NCI-H1436 (cell line): Measurements from ENCODE around the gene AVPR2.

ENCODE experiments used
- DNase-seq: peaks from one replicate; lab custom pipeline; 2025; lab: John Stamatoyannopoulos, UW

The AVPR2 gene

DNA sequence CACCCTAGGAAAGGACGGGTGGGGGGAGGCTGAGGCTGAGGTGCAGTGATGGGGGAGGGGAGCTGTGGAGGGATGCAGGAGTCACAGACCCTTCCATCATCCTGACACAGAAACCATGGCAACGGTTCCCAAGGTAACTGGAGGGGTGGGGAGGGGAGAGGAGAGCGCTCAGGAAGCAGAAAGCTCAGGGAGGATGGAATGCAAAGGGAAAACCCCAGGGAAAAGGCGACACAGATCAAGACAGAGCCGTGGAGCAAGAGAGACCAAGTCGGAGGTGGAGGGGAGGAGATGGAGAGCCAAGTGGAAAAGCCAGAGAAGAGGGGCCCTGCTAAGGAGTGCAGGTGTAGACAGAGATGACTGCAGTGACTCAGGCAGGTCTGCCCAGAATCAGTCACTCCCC is 33.0 kb upstream of the AVPR2 start:
- DNase-seq, result no peak

DNA sequence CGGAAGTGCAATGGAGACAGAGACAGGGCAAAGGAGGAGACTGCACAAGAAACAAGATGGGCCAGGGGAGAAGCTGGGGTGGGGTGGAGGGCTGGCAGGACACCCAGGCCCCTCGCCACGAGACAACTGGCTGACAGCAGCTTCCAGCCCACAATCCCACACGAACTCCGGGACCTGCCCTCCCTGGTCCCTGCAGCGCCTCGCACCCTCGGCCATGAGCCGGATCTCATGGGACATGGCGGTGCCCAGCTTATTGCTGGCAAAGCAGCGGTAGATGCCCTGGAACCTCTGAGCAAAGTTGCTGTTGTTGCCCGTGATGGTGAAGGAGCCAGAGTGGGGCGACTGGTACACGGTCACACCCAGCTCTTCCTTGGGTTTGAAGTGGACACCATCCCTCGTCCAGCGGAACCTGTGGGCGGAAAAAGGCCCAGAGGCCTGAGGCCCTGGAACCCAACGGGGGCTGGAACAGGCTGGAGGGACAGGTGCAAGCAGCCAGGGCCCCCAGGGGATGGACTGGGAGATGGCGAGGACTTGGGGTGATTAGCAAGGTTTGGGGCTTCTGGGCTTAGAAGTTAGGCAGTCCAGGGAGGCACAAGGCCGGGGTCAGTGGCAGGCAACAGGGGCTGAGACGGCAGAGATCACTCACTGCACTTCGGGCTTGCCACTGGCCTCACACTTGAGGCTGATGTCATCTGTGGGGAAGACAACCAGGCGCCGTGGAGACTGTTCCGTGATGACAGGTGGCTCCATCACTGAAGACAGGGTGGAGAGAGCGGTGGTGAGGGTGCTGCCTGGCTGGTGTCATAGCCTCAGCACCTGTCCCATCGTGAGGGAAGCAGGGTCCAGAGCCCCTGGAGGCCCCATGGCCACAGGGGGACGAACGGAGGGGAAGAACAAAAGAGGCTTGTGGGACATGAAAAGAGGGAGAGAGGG is 32.3 kb upstream of the AVPR2 start:
- no peak for DNase-seq

DNA sequence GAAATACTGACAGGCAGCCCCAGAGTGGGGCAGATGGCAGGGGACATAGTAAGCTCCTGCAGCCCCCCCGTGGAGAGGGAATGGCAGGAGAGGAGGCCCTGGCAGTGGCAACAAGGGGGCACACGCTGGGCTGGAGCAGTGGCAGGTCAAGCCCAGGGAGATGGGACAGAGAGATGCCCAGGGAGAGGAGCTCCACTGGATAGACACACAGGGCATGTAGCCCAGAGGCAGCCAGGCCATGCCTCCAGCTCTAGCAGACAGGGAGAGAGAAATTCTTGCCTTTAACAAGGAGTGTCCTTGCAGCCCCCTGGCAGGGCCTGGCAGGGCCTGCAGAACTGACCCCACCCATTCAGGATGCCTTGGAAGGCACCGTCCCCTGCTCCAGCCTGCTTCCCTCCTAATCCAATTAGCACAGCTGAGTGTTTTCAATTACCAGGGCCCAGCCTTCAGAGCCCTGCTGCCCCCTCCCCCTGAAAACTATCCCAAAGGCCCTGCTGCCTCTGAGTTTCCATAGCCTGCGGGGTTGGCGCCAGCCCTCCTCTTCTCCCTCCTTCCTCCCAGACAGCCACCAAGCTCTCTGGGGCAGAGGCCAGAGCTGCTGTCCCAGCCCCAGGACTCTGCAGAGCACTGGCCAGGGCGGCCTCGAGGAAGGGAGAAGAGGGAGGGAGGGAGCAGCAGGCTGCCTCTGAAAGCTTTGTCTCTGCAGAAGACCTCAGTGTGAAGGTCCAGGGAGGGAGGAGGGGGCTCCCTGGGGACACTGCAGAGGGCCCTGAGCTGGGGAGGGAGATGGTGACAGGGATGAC is 31.0 kb upstream of the AVPR2 start:
- DNase-seq, result no peak

- DNase-seq, result no peak
Observed at GRCh38 chrX:153874085-153874365, 30.4 kb upstream of the AVPR2 start.

DNA sequence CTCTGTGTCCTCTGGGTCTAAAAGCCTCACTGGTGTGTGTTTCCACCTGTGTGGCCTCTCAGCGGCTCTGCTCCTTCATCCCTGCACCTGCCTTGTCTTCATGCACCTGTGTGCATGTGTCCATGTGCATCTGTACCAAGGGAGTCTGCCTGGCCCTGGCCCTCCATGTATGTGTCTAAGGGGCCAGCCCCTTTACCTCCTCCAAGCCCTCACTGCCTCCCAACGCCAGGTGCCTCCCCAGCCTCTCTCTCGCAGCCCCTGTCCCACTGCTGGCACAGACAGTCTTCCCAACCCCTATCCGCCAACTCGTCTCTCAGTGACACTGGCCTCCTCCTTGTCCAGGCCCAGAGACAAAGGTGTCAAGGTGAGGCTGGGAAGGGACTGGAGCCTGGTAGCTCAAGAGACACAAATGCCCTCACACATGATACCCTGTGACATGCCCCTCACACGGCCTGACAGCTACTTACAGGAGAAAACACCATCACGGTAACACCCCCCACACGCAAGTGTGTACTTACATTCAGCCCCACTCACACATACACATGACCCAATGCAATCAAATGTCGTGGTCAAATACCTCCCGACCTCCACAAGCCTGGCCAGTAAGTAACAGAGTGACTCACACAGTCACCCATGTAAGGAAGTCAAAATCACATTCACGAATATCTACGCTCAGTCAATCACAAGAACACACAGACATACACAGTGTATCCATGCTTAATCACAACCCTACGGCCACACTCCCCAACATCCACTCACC is 29.9 kb upstream of the AVPR2 start:
- no peak for DNase-seq

DNA sequence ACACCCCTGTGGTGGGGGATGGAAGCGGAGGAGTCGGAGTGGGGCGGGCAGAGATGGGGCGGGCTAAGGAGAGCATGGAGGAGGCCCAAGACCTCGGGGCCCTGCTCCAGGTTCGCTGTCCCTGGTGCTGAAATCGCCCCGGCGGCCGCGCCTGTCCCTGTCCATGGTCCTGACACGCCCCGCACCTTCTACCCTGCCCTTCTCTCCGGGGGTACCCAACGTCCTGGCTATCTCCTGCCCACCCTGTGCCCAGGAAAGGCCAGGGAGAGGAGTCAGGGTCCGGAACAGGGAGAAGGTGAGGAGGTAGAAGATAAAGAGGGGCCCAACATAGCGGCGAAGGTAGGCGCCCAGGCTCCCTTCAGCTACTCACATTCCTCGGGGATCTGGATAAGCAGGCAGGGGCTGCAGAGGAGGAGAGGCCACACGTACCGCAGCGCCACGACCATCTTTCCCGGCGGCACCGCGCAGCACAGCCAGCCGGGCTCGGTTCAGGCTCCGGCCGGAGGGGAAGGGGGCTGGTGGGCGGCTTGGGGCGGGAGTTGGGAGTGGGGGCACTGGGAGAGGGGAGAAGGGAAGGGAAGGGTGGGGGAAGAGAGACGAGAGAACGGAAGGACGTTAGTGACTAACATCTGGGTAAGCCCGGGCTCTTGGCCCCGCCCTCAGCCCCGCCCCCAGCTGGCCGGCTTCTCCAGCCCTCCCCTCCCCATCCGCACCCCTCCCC is 28.9 kb upstream of the AVPR2 start:
- no peak for DNase-seq

DNA sequence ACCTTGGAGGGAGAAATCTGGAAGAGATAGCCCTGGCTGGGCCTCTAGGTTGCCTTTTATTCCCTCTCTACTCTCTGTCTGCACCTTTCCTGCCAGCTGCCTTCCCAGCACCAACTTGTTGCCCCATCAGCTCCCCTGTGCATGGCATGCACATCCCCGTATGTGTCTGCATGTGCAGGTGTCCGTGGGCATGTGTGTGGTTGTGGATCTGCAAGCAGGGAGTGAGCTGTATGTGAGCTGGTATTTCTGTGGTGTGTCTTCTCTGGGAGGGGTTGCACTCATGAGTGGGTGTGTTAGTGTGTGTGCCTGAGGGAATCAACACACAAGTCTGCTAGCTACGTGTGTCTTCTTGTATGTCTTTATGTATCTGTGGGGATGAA is 28.4 kb upstream of the AVPR2 start:
- DNase-seq, result no peak

DNA sequence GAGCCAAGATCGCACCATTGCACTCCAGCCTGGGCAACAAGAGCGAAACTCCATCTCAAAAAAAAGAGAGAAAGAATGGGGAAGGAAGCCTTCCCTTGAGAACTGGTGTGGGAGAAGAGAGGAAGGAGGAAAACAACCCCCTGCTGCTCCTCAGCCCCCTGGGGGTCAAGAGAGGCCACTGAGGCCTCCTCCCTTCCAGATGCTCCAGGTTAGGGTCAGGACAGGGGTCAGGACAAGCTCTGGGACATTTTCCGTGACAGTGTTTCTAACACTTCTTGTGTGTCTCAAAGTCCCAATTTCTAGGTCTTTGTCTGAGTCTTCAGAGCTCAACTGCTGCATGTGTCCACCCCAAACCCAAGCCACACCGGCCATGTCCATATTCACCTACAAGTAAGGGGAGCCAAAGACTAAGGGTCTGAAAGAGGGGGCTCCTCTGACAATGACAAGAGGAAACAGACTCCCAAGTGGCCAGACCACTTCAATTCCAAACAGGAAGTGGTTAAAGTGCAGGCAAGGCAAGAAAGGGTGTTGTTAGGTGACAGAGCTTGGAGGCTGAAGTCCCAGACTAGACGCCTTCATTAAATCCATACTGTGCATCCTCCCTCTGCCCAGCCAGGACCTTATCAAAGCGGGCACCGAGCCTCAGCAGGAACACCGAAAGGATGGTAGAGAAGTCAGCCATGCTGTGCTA is 26.8 kb upstream of the AVPR2 start:
- DNase-seq, result no peak

DNA sequence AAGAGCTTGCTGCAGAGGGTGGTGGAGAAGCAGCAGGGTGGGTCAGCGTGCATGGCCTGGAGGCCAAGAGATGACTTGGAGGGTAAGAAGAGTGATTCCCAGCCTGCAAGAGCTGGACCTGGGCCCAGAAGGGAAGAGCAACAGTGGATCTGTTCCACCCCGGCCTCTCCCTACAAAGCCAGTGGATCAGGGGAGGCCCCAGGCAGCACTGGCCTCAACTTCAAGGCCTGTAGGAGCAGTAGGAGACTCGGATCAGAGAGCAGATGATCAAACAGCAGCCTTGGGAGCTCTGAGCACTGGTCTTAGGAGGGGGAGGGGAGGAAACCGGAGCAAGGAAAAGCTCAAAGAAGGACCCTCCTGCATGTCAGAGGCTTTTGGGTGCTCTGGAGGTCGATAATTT is 26.1 kb upstream of the AVPR2 start:
- DNase-seq, result no peak

DNA sequence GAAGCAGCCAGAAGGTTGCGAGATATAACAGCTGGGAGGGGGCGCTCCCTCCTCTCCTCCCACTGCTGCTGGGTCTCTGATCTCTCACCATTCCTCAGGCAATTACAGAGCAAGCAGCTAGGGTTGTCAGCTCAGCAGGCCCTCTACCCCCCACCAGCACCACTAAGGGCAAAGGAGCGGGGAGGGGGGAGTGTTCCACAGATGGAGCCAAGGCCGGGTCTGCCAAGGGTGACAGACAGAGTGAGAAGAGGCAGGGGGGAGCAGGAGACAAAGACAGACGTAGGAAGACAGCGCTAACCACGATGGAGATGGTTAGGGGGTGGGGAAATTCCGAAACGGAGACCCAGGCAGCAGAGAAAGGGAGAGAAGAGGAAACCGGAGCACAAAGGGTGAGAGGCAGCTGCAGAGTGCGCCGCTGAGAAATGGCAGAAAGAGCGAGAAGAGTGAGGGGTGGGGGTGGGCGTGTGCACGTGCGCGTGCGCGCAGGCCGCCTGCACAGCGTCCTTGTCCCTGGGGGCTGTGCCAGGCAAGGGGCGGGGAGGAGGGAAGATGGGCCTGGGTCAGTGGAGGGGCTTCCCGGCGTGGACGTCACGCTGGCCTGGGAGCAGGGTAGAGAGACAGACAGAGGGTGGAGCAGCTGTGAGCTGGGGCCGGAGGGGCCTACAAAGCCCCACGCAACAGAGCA is 25.4 kb upstream of the AVPR2 start:
- peak; percentile 71 for DNase-seq

GRCh38 chrX:153879741-153880439 is 24.6 kb upstream of the AVPR2 start:
- DNase-seq, result no peak

GRCh38 chrX:153880440-153880815 is 24.0 kb upstream of the AVPR2 start:
- no peak for DNase-seq

DNA sequence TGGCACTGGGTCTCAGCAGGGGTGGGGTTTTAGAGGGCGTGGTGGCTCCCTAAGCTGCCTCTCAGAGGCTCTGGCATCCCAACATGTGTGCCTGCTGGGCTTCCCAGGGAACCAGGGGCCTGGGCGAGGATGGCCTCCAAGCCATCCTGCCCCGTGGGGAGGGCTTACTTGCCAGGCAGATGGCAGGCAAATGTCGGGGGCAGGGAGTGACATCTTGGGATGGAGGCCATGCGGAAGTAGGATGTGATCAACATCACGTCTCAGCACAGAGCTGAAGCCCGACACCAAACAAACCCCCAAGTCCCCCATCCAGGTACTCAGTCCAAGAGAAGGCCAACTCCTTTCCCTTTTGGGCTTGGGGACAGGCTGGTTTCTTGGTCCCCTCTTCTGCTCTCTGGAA is 23.2 kb upstream of the AVPR2 start:
- no peak for DNase-seq

DNA sequence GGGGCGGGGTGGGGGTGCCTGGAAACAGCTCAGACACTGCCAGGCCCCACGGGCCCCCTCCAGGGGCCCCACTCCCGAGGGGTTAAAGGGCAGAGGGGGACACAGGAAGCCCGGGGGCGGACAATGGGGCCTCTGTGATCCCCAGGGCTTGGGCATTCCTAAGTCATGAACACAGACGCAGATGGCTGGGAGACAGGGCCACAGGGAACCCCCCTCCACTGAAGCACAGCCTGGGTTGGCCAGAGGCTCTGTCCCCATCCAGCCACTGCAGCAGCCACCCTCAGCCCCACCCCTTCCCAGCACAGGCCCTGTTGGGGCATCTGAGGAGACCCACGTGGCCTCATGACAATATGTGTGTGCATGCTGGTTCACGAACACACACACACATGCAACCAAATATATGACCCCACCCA is 22.4 kb upstream of the AVPR2 start:
- no peak for DNase-seq

GRCh38 chrX:153882557-153882956 is 21.9 kb upstream of the AVPR2 start:
- no peak for DNase-seq

DNA sequence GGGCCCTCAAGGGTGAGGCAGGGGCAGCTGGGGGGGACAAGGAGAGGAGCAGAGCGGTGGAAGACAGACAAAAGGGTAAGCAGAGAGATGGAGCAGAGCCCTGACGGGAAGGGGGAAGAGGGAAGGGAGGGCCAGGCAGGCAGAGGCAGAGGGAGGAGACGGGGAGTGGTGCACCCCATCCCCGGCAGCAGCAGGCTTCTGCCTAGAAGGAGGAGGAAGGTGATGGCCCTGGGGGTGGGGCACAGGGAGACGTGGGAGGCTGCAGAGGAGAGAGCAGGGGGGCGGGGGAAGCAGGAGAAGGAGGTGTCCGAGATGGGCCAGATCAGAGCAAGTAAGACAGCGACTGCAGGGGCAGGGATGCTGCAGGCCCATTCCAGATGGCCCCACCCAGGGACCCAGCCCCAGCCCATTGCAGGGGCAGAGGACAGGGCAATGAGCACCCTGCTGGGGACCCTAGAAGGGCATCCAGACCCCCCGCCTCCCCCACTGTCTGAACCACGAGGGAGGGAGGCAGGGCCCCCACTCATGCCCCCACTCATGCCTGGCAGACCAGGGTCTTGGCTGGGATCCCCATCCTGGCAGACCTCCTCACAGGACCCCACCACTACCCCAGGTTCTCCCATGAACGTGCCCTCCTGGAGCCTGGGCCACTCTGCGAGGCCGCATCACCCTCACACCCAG is 21.2 kb upstream of the AVPR2 start:
- DNase-seq, result no peak

DNA sequence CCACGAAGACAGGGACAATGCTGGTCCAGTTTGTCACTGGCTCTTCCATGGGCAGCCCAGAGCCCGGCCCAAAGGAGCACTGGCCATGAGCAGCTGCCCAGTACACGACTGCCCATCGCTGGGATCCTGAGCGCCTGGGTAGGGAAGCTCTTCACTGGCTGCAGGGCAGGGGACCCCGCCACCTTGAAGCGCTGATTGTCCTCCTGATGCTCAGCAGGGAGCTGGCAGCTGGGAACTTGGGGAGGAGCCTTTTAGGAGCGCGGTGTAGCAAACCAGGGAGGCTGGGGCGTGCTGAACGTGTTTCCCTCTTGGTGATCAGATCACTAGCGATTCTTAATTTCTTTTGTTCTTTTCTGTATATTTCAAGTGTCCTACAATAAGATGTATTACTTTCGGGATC is 20.3 kb upstream of the AVPR2 start:
- DNase-seq, result no peak

DNA sequence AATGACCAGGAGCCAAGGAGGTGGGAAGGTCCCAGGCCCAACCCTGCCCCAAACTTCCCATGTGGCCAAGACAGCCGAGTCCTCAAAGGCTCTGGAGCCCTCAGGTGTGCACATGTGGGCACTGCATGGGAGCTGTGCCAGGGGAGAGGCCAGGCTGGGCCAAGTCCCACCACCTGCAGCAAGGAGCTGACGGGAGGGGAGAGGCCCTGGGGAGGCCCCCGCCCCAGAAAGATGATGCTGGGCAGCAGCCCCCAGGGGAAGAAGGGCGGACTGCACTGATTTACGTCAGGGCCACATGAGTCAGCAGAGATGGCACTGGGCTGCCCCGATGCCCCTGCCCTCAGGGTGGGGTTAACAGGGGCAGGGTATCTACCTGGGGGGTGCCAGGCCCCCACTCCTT is 19.9 kb upstream of the AVPR2 start:
- DNase-seq, result peak; percentile 42

DNA sequence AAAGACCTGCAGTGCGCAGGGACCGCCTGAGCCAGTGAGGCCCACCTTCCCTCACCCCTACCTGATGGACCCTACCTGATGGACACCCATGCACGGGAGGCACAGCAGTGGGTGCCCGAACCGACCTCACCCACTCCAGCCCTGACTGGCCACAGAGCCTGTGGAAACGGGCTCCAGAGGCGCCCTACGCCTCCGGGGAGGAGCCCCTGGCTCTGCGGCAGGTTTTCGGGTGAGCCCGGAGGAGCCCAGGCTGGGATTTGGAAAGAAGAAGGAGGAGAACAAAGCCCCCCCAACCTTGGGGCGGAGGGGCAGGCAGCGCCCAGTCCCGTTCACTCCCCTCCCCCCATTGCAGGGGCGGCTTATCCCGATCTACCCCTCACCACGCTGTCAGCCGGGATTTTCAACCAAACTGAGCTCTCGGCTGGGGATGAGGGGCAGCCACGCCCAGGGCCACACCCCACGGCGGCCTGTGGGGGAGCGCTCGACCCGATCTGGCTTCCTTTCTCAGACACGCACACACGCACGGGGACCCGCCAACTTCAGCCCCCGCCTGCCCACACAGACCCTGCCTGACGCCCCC is 19.2 kb upstream of the AVPR2 start:
- DNase-seq, result no peak
